ENCODE data around the gene SRSF1.

The SRSF1 gene

GRCh38 chr17:57988301-57989250, 18.5 kb downstream of the SRSF1 start:
- peak; percentile 78 for DNase-seq (ENCODE audit: low read depth)
- no peak for TF ChIP-seq MYC (IDR thresholded peaks at IDR 0.05; ENCODE audit: low read depth, low read length)
- TF ChIP-seq POLR2A (IDR thresholded peaks at IDR 0.05; ENCODE audit: extremely low read depth, insufficient read length) = peak; percentile 71
- H3K4me3 ChIP-seq (ENCODE audit: low read depth, low read length) = peak overlapping the region; percentile 71

DNA sequence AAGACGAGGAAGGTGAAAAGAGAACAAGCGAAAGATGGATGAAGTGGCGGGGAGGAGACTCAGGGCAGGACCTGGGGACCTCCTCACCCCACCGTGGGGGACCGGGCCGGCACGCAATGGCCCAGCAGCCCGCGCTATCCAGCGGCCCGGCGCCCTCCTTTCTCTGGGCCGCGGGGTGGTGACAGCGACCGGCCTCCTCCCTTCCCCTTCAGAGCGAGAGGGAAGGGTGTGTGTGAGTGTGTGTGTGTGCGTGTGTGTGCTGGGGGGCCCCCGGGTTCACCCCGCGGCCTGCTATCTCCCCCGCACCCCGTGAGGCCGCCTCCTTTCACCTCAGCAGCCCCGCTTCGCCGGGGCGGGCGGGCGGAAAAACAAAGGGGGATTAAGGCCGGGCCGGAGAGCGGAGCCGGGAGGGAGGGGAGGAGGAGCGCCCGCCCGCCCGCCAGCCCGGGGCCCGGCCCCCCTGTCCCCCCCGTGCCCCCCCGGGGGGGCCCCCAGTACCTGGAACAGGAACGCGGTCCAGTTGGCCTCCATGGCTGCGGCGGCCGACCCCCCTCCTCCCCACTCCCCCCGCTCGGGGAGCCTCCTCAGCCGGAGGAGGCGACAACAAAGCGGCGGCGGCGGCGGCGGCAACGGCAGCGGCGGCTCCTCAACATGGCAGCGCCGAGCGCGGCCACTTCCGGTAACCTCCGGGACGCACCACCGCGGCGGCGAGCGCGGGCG, 19.3 kb downstream of the SRSF1 start, which contains the start of gene VEZF1:
Gene VEZF1, minus strand, starts transcription at position 674 of the 720 bp plus-strand sequence. Its CDS starts 143 bp downstream, at position 531.
- peak within 1 kb of the TSS; percentile 71 for H3K4me3 ChIP-seq (ENCODE audit: low read depth, low read length)
- TF ChIP-seq POLR2A (IDR thresholded peaks at IDR 0.05; ENCODE audit: extremely low read depth, insufficient read length) = no peak
- TF ChIP-seq MAX (IDR thresholded peaks at IDR 0.05; ENCODE audit: low read depth, low read length) = no peak
- TF ChIP-seq, protein P1, sequence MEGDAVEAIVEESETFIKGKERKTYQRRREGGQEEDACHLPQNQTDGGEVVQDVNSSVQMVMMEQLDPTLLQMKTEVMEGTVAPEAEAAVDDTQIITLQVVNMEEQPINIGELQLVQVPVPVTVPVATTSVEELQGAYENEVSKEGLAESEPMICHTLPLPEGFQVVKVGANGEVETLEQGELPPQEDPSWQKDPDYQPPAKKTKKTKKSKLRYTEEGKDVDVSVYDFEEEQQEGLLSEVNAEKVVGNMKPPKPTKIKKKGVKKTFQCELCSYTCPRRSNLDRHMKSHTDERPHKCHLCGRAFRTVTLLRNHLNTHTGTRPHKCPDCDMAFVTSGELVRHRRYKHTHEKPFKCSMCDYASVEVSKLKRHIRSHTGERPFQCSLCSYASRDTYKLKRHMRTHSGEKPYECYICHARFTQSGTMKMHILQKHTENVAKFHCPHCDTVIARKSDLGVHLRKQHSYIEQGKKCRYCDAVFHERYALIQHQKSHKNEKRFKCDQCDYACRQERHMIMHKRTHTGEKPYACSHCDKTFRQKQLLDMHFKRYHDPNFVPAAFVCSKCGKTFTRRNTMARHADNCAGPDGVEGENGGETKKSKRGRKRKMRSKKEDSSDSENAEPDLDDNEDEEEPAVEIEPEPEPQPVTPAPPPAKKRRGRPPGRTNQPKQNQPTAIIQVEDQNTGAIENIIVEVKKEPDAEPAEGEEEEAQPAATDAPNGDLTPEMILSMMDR (IDR thresholded peaks at IDR 0.05; ENCODE audit: low read depth, low read length) = no peak
- no peak for TF ChIP-seq MYC (IDR thresholded peaks at IDR 0.05; ENCODE audit: low read depth, low read length)
- DNase-seq (ENCODE audit: low read depth) = peak; percentile 85

DNA sequence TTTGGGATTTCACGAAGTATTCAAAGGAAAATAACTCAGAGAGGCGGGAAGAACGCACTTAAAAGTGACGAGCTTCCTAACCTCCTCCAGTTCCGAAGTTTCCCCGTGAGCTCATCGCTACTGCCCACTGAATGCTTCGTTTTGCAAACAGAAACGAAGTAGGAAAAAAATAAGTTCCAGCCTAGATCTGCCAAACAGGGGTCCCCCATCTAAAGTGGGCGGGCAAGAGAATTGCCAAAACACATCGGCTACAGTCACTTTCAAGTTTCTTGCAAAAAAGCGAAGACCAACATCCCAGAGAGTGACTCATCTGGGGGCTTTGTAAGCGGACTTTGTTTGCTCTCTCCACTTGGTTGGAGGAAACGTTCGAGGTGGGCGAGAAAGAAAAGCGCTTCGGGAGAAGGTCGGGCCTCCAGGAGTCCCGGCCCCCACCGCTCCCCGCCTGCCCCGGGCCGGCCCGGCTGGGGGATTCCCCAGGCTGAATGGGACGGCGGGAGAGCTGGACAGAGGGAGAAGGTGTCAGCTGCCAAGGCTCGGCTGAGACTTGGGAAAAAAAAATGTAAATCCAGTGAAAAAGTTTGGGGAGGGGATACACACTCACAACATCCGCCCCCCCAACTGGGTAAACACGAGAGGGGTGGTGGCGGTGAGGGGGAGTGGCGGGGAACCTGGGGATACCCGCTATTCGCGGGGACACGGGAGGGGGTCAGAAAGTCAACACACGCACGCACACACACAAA, 20.0 kb downstream of the SRSF1 start:
- DNase-seq (ENCODE audit: low read depth) = peak; percentile 74
- H3K4me3 ChIP-seq (ENCODE audit: low read depth, low read length) = peak overlapping the region; percentile 70
- no peak for TF ChIP-seq MAX (IDR thresholded peaks at IDR 0.05; ENCODE audit: low read depth, low read length)
- no peak for TF ChIP-seq POLR2A (IDR thresholded peaks at IDR 0.05; ENCODE audit: extremely low read depth, insufficient read length)
- no peak for TF ChIP-seq MYC (IDR thresholded peaks at IDR 0.05; ENCODE audit: low read depth, low read length)
- TF ChIP-seq, protein P1 (IDR thresholded peaks at IDR 0.05; ENCODE audit: low read depth, low read length) = no peak

GRCh38 chr17:57985675-57985974, 21.4 kb downstream of the SRSF1 start:
- TF ChIP-seq MAX (IDR thresholded peaks at IDR 0.05; ENCODE audit: low read depth, low read length) = no peak
- no peak for TF ChIP-seq POLR2A (IDR thresholded peaks at IDR 0.05; ENCODE audit: extremely low read depth, insufficient read length)
- TF ChIP-seq, protein P1 (IDR thresholded peaks at IDR 0.05; ENCODE audit: low read depth, low read length) = no peak
- no peak for TF ChIP-seq MYC (IDR thresholded peaks at IDR 0.05; ENCODE audit: low read depth, low read length)
- DNase-seq (ENCODE audit: low read depth) = no peak
- peak overlapping the region; percentile 3 for H3K4me3 ChIP-seq (ENCODE audit: low read depth, low read length)

- TF ChIP-seq MYC (IDR thresholded peaks at IDR 0.05; ENCODE audit: low read depth, low read length) (no peak), POLR2A (IDR thresholded peaks at IDR 0.05; ENCODE audit: extremely low read depth, insufficient read length) (no peak)
- DNase-seq (ENCODE audit: low read depth) = no peak
- H3K4me3 ChIP-seq (ENCODE audit: low read depth, low read length) = no peak overlapping the region
Observed at GRCh38 chr17:57984936-57985674, 21.9 kb downstream of the SRSF1 start.

GRCh38 chr17:57984261-57984890, 22.7 kb downstream of the SRSF1 start:
- TF ChIP-seq, protein P1 (IDR thresholded peaks at IDR 0.05; ENCODE audit: low read depth, low read length) = no peak
- TF ChIP-seq POLR2A (IDR thresholded peaks at IDR 0.05; ENCODE audit: extremely low read depth, insufficient read length) (no peak), MAX (IDR thresholded peaks at IDR 0.05; ENCODE audit: low read depth, low read length) (no peak), MYC (IDR thresholded peaks at IDR 0.05; ENCODE audit: low read depth, low read length) (no peak)
- no peak for DNase-seq (ENCODE audit: low read depth)

More at GRCh38 chr17:57984261-57984890, 22.7 kb downstream of the SRSF1 start:
- no peak overlapping the region for H3K4me3 ChIP-seq (ENCODE audit: low read depth, low read length)
